Measurements from ENCODE around the gene BCL7C.

The BCL7C gene

DNA sequence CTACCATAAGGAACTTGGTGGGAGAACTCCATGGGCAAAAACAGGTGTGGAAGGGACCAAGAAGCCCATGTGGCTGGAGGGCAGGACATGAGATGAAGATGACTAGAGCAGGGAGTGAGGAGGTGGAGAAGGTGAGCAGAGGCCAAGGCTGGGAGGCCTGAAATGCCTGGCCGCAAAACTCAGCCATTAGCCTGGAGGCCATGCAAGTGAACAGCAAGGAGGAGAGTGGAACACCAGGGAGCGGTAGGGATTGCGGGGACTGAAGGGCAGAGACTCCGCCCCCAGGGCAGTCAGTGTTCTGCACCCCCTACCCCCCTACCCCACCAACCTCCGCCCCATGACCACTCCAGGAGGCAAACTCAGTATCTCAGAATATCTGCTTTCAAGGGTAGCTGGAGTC lies 17.0 kb downstream of the BCL7C start:
- H4K8ac ChIP-seq (ENCODE audit: low read depth, low read length): no peak overlapping the region
- H3K4me2 ChIP-seq (ENCODE audit: insufficient read depth, low read length, poor library complexity, severe bottlenecking): no peak overlapping the region
- no peaks in the 10 kb centered on the region for H3K27me3 ChIP-seq (ENCODE audit: control insufficient read depth in 3 of 3, insufficient read depth in 3 of 3, low read depth in 1 of 3, low read length in 3 of 3)
- H4K91ac ChIP-seq (ENCODE audit: low read depth, low read length, poor library complexity): no peak overlapping the region
- WGBS, 2 donors (ENCODE audit: extremely low coverage in 2 of 2, insufficient read length in 2 of 2, insufficient replicate concordance in 1 of 2): no CpG with 5 or more reads among the region's 5 CpGs
- H3K18ac ChIP-seq (ENCODE audit: low read length): no peak overlapping the region
- no peaks in the 10 kb centered on the region for H3K9me3 ChIP-seq (replicated peaks in 1 of 2; ENCODE audit: control insufficient read depth in 2 of 2, insufficient read depth in 1 of 2, low read depth in 1 of 2, low read length in 2 of 2)
- H2AK5ac ChIP-seq (ENCODE audit: low read depth, low read length): peak overlapping the region; percentile 68
- no peak overlapping the region for H2AFZ ChIP-seq (ENCODE audit: low read length)
- H2BK15ac ChIP-seq (ENCODE audit: low read length): no peak overlapping the region
- peaks cover 6 to 30% of the 10 kb centered on the region in 2 donors for H3K36me3 ChIP-seq (replicated peaks in 1 of 2; ENCODE audit: control insufficient read depth in 2 of 2, insufficient read depth in 2 of 2, low read length in 2 of 2)
- H3K27ac ChIP-seq (replicated peaks; ENCODE audit: low read length): peak overlapping the region; percentile 34
- no peak overlapping the region for H2BK12ac ChIP-seq (ENCODE audit: low read length)
- peaks cover 9 to 11% of the 10 kb centered on the region in 2 donors for H3K4me1 ChIP-seq (ENCODE audit: control insufficient read depth in 2 of 2, insufficient read depth in 1 of 2, low read depth in 1 of 2, low read length in 2 of 2)
- H2BK120ac ChIP-seq (ENCODE audit: low read depth, low read length): no peak overlapping the region
- H3K4ac ChIP-seq (ENCODE audit: low read length): no peak overlapping the region
- H3K4me3 ChIP-seq (ENCODE audit: low read length in 2 of 2): peak overlapping the region in 1 of 2 donors; percentile 92
- no peak overlapping the region for H3K14ac ChIP-seq (ENCODE audit: low read length)
- H3K9ac ChIP-seq (ENCODE audit: low read depth, low read length, poor library complexity): no peak overlapping the region
- DNase-seq (ENCODE audit: low spot score): no peak
- no peak overlapping the region for H2BK5ac ChIP-seq (ENCODE audit: low read length)
- no peak overlapping the region for H3K23ac ChIP-seq (ENCODE audit: low read depth, low read length, poor library complexity)
- H3K79me1 ChIP-seq (ENCODE audit: low read depth, low read length): no peaks in the 10 kb centered on the region

DNA sequence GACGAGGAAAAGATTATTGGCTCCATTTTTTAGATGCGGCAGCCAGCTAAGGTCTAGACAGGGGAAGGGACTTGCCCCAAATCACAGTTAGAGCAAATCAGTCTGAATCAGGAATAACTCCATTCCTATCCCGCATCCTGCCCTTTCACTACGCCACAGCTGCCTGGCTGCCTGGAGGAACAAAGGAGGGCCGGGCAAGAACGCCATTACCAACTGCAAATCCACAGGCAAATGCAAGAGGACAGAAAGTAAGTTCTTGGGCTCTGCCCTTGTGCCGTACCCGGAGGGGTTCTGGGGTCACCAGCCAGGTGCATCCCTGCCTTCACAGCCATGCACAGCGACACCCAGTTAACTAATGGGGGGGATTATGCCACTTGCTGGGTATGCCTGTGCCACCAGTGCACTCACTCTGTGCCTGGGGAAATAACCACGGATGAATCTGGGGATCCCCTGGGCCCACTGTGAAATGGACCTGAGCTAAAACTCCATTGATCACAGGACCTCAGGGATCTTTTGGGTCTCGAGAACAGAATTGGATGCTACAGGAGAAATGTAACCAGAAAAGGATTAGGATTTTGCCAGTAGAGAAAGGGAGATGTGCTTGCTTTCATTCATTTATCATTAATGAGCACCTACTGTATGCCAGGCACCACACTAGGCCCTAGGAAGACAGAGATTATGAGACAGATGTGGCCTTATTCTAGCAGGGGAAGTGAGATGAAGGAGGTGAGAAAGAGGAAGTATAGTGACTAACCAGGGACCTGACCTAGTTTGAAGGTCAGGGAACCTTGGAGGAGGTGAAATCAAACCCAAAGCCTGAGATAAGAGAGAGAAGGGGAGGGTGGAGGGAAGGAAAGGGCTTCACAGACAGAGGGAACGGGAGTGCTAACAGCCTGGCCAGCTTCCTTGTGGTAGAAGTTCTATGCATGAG lies 17.7 kb downstream of the BCL7C start:
- H2BK120ac ChIP-seq (ENCODE audit: low read depth, low read length): no peak overlapping the region
- H2BK15ac ChIP-seq (ENCODE audit: low read length): no peak overlapping the region
- H3K9ac ChIP-seq (ENCODE audit: low read depth, low read length, poor library complexity): peak overlapping the region; percentile 78
- H2BK12ac ChIP-seq (ENCODE audit: low read length): no peak overlapping the region
- peak overlapping the region; percentile 85 for H3K4me2 ChIP-seq (ENCODE audit: insufficient read depth, low read length, poor library complexity, severe bottlenecking)
- peak overlapping the region; percentile 92 to 94 for H3K4me3 ChIP-seq (ENCODE audit: low read length in 2 of 2)
- H3K4ac ChIP-seq (ENCODE audit: low read length): no peak overlapping the region
- no peak overlapping the region for H4K91ac ChIP-seq (ENCODE audit: low read depth, low read length, poor library complexity)
- DNase-seq (ENCODE audit: low spot score): no peak
- no peaks in the 10 kb centered on the region for H3K79me1 ChIP-seq (ENCODE audit: low read depth, low read length)
- peak overlapping the region; percentile 18 for H3K23ac ChIP-seq (ENCODE audit: low read depth, low read length, poor library complexity)
- no peak overlapping the region for H3K14ac ChIP-seq (ENCODE audit: low read length)
- peak overlapping the region; percentile 33 for H2AK5ac ChIP-seq (ENCODE audit: low read depth, low read length)
- H3K9me3 ChIP-seq (replicated peaks in 1 of 2; ENCODE audit: control insufficient read depth in 2 of 2, insufficient read depth in 1 of 2, low read depth in 1 of 2, low read length in 2 of 2): no peaks in the 10 kb centered on the region
- H3K36me3 ChIP-seq (replicated peaks in 1 of 2; ENCODE audit: control insufficient read depth in 2 of 2, insufficient read depth in 2 of 2, low read length in 2 of 2): peaks cover 6 to 26% of the 10 kb centered on the region in 2 donors
- peak overlapping the region; percentile 78 for H4K8ac ChIP-seq (ENCODE audit: low read depth, low read length)
- no peak overlapping the region for H2BK5ac ChIP-seq (ENCODE audit: low read length)
- H3K27ac ChIP-seq (replicated peaks; ENCODE audit: low read length): peak overlapping the region; percentile 67
- H3K27me3 ChIP-seq (ENCODE audit: control insufficient read depth in 3 of 3, insufficient read depth in 3 of 3, low read depth in 1 of 3, low read length in 3 of 3): no peaks in the 10 kb centered on the region
- no CpG with 5 or more reads among the region's 12 CpGs for WGBS, 2 donors (ENCODE audit: extremely low coverage in 2 of 2, insufficient read length in 2 of 2, insufficient replicate concordance in 1 of 2)
- H3K4me1 ChIP-seq (ENCODE audit: control insufficient read depth in 2 of 2, insufficient read depth in 1 of 2, low read depth in 1 of 2, low read length in 2 of 2): peaks cover 9 to 11% of the 10 kb centered on the region in 2 donors
- H3K18ac ChIP-seq (ENCODE audit: low read length): peak overlapping the region; percentile 62
- H2AFZ ChIP-seq (ENCODE audit: low read length): peak overlapping the region; percentile 65

DNA sequence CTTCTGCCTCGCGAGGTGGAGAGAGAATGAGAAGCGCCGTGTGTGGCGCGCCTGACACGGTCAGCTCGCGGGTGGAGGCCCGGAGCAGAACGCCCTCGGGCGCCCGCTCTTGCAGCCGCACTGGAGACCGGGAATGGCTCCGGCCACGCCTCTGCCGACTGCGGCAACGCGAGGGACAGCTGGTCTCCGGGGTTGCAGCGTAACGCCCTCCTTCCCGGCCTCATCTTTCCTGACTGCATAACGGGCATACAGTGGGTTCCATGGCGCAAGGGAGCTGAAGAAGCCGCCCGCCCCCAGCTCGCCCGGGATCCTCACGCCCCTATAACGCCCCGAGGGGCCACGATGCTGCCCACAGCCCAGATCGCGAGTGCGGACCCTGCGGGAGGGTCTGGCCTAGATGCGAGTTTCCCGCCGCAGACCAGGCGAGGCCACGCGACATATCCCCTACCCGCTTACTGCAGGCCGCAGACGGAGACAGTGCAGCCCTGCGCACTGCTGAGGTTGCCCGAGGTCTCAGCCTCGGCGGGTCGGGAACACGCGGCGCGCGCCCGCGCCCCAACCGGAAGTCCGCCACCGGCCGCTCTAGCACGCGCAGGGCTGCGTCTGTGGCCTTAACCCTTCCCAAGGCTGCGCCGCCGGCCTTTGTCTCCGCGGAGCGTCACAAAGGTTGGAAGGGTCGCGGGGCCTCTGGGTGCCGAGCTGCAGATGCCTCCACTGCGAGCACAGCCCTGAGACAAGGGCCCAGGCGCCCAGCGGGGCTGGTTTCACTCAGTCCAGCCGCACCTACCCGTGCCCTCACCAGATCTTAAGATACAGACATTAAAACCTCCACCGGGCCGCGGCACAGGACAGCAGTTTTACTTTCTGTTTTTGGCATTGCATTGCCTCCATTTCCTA lies 18.8 kb downstream of the BCL7C start:
- peak overlapping the region; percentile 92 to 94 for H3K4me3 ChIP-seq (ENCODE audit: low read length in 2 of 2)
- no CpG with 5 or more reads among the region's 85 CpGs for WGBS, 2 donors (ENCODE audit: extremely low coverage in 2 of 2, insufficient read length in 2 of 2, insufficient replicate concordance in 1 of 2)
- H3K4me2 ChIP-seq (ENCODE audit: insufficient read depth, low read length, poor library complexity, severe bottlenecking): peak overlapping the region; percentile 85
- peak overlapping the region; percentile 99 for H3K9ac ChIP-seq (ENCODE audit: low read depth, low read length, poor library complexity)
- H2BK120ac ChIP-seq (ENCODE audit: low read depth, low read length): no peak overlapping the region
- peak overlapping the region; percentile 97 for H3K14ac ChIP-seq (ENCODE audit: low read length)
- peak overlapping the region; percentile 99 for H3K23ac ChIP-seq (ENCODE audit: low read depth, low read length, poor library complexity)
- peak overlapping the region; percentile 91 for H2AFZ ChIP-seq (ENCODE audit: low read length)
- H4K91ac ChIP-seq (ENCODE audit: low read depth, low read length, poor library complexity): no peak overlapping the region
- H3K27ac ChIP-seq (replicated peaks; ENCODE audit: low read length): peak overlapping the region; percentile 89
- peak overlapping the region; percentile 99 for H3K18ac ChIP-seq (ENCODE audit: low read length)
- no peak overlapping the region for H4K8ac ChIP-seq (ENCODE audit: low read depth, low read length)
- peak overlapping the region; percentile 87 for H2BK12ac ChIP-seq (ENCODE audit: low read length)
- peak overlapping the region; percentile 62 for H2BK5ac ChIP-seq (ENCODE audit: low read length)
- no peaks in the 10 kb centered on the region for H3K79me1 ChIP-seq (ENCODE audit: low read depth, low read length)
- no peaks in the 10 kb centered on the region for H3K9me3 ChIP-seq (replicated peaks in 1 of 2; ENCODE audit: control insufficient read depth in 2 of 2, insufficient read depth in 1 of 2, low read depth in 1 of 2, low read length in 2 of 2)
- H2BK15ac ChIP-seq (ENCODE audit: low read length): no peak overlapping the region
- DNase-seq (ENCODE audit: low spot score): peak; percentile 87
- peak overlapping the region; percentile 93 for H2AK5ac ChIP-seq (ENCODE audit: low read depth, low read length)
- no peaks in the 10 kb centered on the region for H3K27me3 ChIP-seq (ENCODE audit: control insufficient read depth in 3 of 3, insufficient read depth in 3 of 3, low read depth in 1 of 3, low read length in 3 of 3)
- no peak overlapping the region for H3K4ac ChIP-seq (ENCODE audit: low read length)
- peaks cover 9 to 11% of the 10 kb centered on the region in 2 donors for H3K4me1 ChIP-seq (ENCODE audit: control insufficient read depth in 2 of 2, insufficient read depth in 1 of 2, low read depth in 1 of 2, low read length in 2 of 2)
- H3K36me3 ChIP-seq (replicated peaks in 1 of 2; ENCODE audit: control insufficient read depth in 2 of 2, insufficient read depth in 2 of 2, low read length in 2 of 2): peaks cover 6 to 17% of the 10 kb centered on the region in 2 donors
